HG02623 (cell line): ENCODE measurements around the gene RAB17.

ENCODE experiments used
- ATAC-seq: cut with Tn5 transposase; IDR thresholded peaks from one replicate; pipeline ENCODE4 v1.9.1; 2021; ENCODE audit warnings: moderate library complexity; ENCODE audit not compliant: unreplicated experiment

RAB17 gene

GRCh38 chr2:237540223-237540775, 50.2 kb downstream of the RAB17 start:
- no peak for ATAC-seq

- ATAC-seq, result no peak
Observed at GRCh38 chr2:237539681-237540080, 50.9 kb downstream of the RAB17 start.

GRCh38 chr2:237538901-237539300, 51.6 kb downstream of the RAB17 start:
- ATAC-seq, result no peak

DNA sequence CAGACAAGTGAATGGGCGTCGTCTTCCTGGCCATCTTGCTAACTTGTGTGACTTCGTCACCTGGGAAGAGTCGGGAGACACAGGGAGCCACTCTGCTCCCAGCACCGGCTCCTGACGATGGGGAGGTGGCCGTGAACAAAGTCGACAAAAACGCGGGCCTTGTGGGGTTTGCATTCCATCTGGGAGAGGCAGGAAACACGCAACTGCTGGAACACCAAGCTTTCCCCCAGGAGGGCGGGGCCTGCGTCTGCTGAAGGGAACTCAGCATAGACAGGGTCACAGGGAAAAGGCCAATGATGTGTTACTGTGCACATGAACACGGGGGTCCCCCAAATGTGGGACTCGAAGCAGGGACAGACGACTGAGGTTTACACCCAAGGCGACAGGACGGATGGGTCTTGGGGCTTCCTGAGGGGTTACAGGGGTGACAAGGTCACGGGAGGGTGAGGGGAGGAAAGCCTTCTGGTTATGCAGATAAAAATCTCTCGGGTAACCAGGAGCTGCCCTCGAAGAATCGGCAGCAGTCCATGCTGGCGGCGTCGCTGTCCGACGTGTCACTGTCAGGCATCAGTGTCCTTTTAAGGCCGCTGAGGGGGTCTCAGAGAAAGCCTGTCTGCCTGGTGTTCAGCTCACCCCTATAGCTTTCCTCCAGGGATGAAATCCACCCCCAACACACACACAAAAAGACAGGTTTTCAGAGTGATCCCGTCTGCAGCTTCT, 52.4 kb downstream of the RAB17 start:
- no peak for ATAC-seq

- no peak for ATAC-seq
Observed at GRCh38 chr2:237536617-237537016, 53.9 kb downstream of the RAB17 start.

DNA sequence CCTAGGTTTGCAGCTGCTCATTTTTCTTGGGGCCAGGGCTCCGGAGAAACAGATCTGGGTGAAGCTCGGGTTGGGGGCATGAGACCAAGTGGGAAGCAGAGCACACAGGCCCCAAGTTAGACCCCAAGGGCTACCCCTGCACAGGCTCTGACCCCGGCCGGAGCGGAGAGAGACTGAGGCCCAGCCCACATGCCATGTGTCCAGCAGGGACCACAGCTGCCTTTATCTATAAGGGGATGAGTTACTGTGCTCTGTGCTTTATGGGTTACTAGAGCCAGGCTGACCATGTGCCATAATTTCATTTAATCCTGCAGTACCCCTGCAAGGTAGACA, 54.5 kb downstream of the RAB17 start:
- no peak for ATAC-seq

- no peak for ATAC-seq
Observed at GRCh38 chr2:237535385-237536082, 55.0 kb downstream of the RAB17 start.

GRCh38 chr2:237534380-237534779, 56.2 kb downstream of the RAB17 start:
- ATAC-seq, result no peak

GRCh38 chr2:237533668-237534161, 56.8 kb downstream of the RAB17 start:
- no peak for ATAC-seq

GRCh38 chr2:237532160-237532559, 58.4 kb downstream of the RAB17 start:
- no peak for ATAC-seq

- ATAC-seq, result peak; percentile 65
Observed at GRCh38 chr2:237530472-237531433, 59.8 kb downstream of the RAB17 start.

DNA sequence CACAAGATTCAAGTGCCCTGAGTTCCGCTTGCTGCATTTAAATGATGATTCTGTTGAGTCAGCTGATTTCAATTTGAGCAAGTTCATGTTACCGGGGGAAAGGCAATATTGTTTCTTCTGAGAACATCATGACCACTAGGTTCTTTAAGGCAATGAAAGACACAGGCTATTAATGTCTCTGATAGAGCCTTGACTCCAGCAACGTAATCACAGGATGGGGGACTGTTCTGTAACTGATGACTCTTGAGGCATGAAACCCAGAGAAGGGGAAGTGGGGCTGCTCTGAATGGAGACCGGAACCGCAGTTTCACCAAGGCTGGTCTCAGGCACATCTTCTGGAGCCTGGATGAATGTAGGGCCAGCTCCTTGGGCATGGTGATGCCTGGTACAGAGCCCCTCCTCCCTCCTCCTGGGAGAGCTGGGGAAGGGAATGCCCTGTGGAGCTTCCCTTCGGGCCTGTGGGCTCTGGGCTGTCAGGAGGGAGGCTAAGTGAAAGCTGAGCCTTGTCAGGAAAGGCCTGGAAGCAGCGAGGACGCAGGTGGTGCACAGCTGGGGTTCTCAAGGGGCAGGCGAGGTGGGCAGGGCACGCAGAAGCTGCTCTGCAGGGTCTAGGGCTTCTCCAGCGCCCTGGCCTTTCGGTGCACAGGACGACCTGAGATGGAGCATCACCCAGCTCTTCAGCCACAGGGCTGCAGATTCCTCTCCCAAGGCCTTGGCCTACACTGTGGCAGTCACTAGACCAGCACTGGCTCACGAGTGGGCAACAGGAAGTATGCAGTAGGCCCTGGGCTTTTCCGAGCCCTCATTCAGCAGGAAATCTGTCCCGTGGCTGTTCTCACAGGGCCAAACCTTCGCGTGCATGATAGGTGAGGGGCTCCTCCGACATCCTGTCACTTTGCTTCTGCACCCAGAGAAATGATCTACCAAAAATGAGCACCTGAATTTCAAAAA, 60.8 kb downstream of the RAB17 start:
- peak; percentile 75 for ATAC-seq

GRCh38 chr2:237527766-237528165, 62.8 kb downstream of the RAB17 start:
- ATAC-seq, result no peak

- no peak for ATAC-seq
Observed at GRCh38 chr2:237527233-237527632, 63.3 kb downstream of the RAB17 start.

- no peak for ATAC-seq
Observed at GRCh38 chr2:237525559-237526157, 64.9 kb downstream of the RAB17 start.

GRCh38 chr2:237524631-237525030, 65.9 kb downstream of the RAB17 start:
- no peak for ATAC-seq
